A673 (cell line): Measurements from ENCODE around the gene PLCB2.

Experiments used
- CTCF ChIP-seq: fragments of 300-800, 200-600 bp; sonication (generic); conservative IDR thresholded peaks from 2 replicates; pipeline ENCODE4 v1.5.1; 2017; ENCODE audit warnings: low read depth, mild to moderate bottlenecking, antibody characterized with exemption, low read length, moderate library complexity, mixed read lengths
- EZH2 ChIP-seq: fragments of 200-600 bp; sonication (generic); IDR thresholded peaks from 2 replicates; pipeline ENCODE4 v1.6.1; 2017; ENCODE audit warnings: borderline replicate concordance, low read depth, mild to moderate bottlenecking, mixed read lengths, antibody characterized with exemption, low read length; ENCODE audit not compliant: poor library complexity, severe bottlenecking

GRCh38 chr15:40328176-40328575 is 20.4 kb upstream of the PLCB2 start:
- TF ChIP-seq CTCF (no peak), EZH2 (no peak)
